B cell (primary cell): ENCODE data around the gene NOP53. TPM values are rescaled to one million over a fixed set of nuclear protein-coding genes. Genes with fewer than 3 reads are reported as not detected.

Experiments
- ATAC-seq: fragments of 200-7000 bp; cut with Tn5 transposase; one replicate; pipeline ENCODE4 v1.10.0; 2021; ENCODE audit warnings: low read depth, mild to moderate bottlenecking, moderate number of reproducible peaks, moderate library complexity
- CTCF ChIA-PET: fragments of 350-600 bp; sonication (Branson Sonifier 250); formaldehyde crosslinking; loops from one replicate; lab custom pipeline; 2021; ENCODE audit warnings: antibody characterized with exemption, inconsistent platforms; lab: Charles Lee
- POLR2A ChIA-PET: fragments of 350-600 bp; sonication (Branson Sonifier 250); formaldehyde crosslinking; loops from one replicate; lab custom pipeline; 2021; ENCODE audit warnings: antibody characterized with exemption; lab: Charles Lee
- DNase-seq: peaks from one replicate; pipeline ENCODE4 v3.0.0; 2013
- H2AFZ ChIP-seq: 2 replicates; pipeline ENCODE4 v1.6.1; 2012; ENCODE audit warnings: mild to moderate bottlenecking, low read depth, low read length; ENCODE audit not compliant: insufficient read depth, poor library complexity, severe bottlenecking
- H3K27ac ChIP-seq, 2 donors: 1 replicate in 1 of 2; 2 replicates in 1 of 2; pipeline ENCODE4 v1.5.1; 2012 to 2013; ENCODE audit warnings: low read length in 2 of 2, mild to moderate bottlenecking in 2 of 2, moderate library complexity in 1 of 2
- H3K27me3 ChIP-seq, 4 experiments: fragments of 200-600 bp in 1 of 4; sonication (generic) in 1 of 4; replicated peaks in 1 of 4; 1 replicate in 2 of 4; 2 replicates in 2 of 4; pipeline versions ENCODE4 v1.6.1 to v1.7.0; 2013 to 2016; ENCODE audit warnings: low read length in 3 of 4, mild to moderate bottlenecking in 2 of 4, mixed read lengths in 1 of 4, moderate library complexity in 1 of 4; ENCODE audit not compliant: insufficient read depth in 4 of 4, control insufficient read depth in 3 of 4; ENCODE audit errors: control extremely low read depth in 1 of 4
- H3K36me3 ChIP-seq, 2 experiments: replicated peaks in 1 of 2; 1 replicate in 1 of 2; 2 replicates in 1 of 2; pipeline versions ENCODE4 v1.6.1 to v1.7.1; 2013; ENCODE audit warnings: low read length in 1 of 2; ENCODE audit not compliant: insufficient read depth in 2 of 2, control insufficient read depth in 1 of 2; ENCODE audit errors: control extremely low read depth in 1 of 2, extremely low read depth in 1 of 2
- H3K4me1 ChIP-seq, 2 donors: fragments of 200-600 bp in 1 of 2; sonication (generic) in 1 of 2; 1 replicate in 1 of 2; 2 replicates in 1 of 2; pipeline versions ENCODE4 v1.5.1 to v1.6.1; 2013 to 2017; ENCODE audit warnings: low read length in 2 of 2; ENCODE audit not compliant: control insufficient read depth in 2 of 2, insufficient read depth in 2 of 2
- H3K4me2 ChIP-seq: replicated peaks from 2 replicates; pipeline ENCODE3; 2012; ENCODE audit warnings: mild to moderate bottlenecking, low read depth, low read length; ENCODE audit not compliant: poor library complexity, severe bottlenecking
- H3K4me3 ChIP-seq, 5 experiments: fragments of 200-600 bp in 1 of 5; sonication (generic) in 1 of 5; 1 replicate in 3 of 5; 2 replicates in 2 of 5; pipeline versions ENCODE4 v1.5.1 to v1.7.0; 2011 to 2016; ENCODE audit warnings: low read length in 4 of 5, mild to moderate bottlenecking in 4 of 5, low read depth in 2 of 5, control low read depth in 1 of 5, moderate library complexity in 1 of 5; ENCODE audit not compliant: insufficient read depth in 1 of 5; ENCODE audit errors: control extremely low read depth in 1 of 5, extremely low read depth in 1 of 5
- H3K79me2 ChIP-seq: fragments of 200-600 bp; sonication (generic); one replicate; pipeline ENCODE4 v1.6.0; 2016; ENCODE audit warnings: low read length; ENCODE audit not compliant: control insufficient read depth, insufficient read depth
- H3K9ac ChIP-seq: fragments of 200-600 bp; sonication (generic); 2 replicates; pipeline ENCODE4 v1.6.1; 2017; ENCODE audit warnings: mild to moderate bottlenecking, low read length, moderate library complexity
- H3K9me3 ChIP-seq, 3 donors: one replicate each; pipeline versions ENCODE4 v1.6.1 to v1.7.1; 2013; ENCODE audit warnings: low read length in 2 of 3; ENCODE audit not compliant: control insufficient read depth in 2 of 3, insufficient read depth in 1 of 3; ENCODE audit errors: control extremely low read depth in 1 of 3
- H4K20me1 ChIP-seq: 2 replicates; pipeline ENCODE4 v1.6.0; 2012; ENCODE audit warnings: mild to moderate bottlenecking, low read length; ENCODE audit not compliant: insufficient read depth, control insufficient read depth, poor library complexity, severe bottlenecking
- H3K27ac Mint-ChIP-seq: one replicate; pipeline ENCODE4 v1.8.0; 2021; ENCODE audit warnings: mixed read lengths
- H3K27me3 Mint-ChIP-seq: one replicate; pipeline ENCODE4 v1.8.0; 2021; ENCODE audit warnings: mixed read lengths
- H3K4me1 Mint-ChIP-seq: one replicate; pipeline ENCODE4 v1.8.0; 2021; ENCODE audit warnings: mixed read lengths
- H3K4me3 Mint-ChIP-seq: one replicate; pipeline ENCODE4 v1.8.0; 2021; ENCODE audit warnings: mixed read lengths
- H3K9me3 Mint-ChIP-seq: one replicate; pipeline ENCODE4 v1.8.0; 2022; ENCODE audit warnings: mixed read lengths; ENCODE audit not compliant: insufficient read depth
- EZH2 ChIP-seq: IDR thresholded peaks from 2 replicates; pipeline ENCODE4 v1.6.1; 2012; ENCODE audit warnings: borderline replicate concordance, low read depth, mild to moderate bottlenecking, moderate library complexity, low read length; ENCODE audit not compliant: insufficient read depth, poor library complexity, severe bottlenecking
- WGBS: methylation state at CpG from one replicate; pipeline ENCODE4 v1.1.5; 2013; ENCODE audit warnings: missing lambda C conversion rate; ENCODE audit not compliant: insufficient coverage; 5-methylcytosine and 5-hydroxymethylcytosine counted together
- intact Hi-C: fragments of 100-400 bp; cut with micrococcal nuclease; formaldehyde crosslinking; loops from one replicate; pipeline ENCODE4 v1.10.0; 2022
- polyA plus RNA-seq: library from polyadenylated mRNA; depleted of rRNA; stranded (reverse); fragments of >200 nt; gene quantifications from 2 replicates; pipeline ENCODE4 v1.2.3, GENCODE V29; 2012
- total RNA-seq, 2 donors: library from RNA; stranded (reverse); fragments of 120-200 nt in 1 of 2; gene quantifications; 1 replicate in 1 of 2; 2 replicates in 1 of 2; pipeline versions ENCODE4 v1.2.3 to v1.2.4, GENCODE V29; 2013 to 2022
- TF ChIP-seq, protein P1 (sequence below): fragments of 200-600 bp; IDR thresholded peaks from one replicate; pipeline ENCODE4 v1.8.0; 2022; ENCODE audit warnings: antibody characterized with exemption, mild to moderate bottlenecking

NOP53 gene
- total and polyA plus RNA-seq, 2 donors (not counting 1 experiment from before 2014, with no cell fraction given): 526 to 978 TPM

DNA sequence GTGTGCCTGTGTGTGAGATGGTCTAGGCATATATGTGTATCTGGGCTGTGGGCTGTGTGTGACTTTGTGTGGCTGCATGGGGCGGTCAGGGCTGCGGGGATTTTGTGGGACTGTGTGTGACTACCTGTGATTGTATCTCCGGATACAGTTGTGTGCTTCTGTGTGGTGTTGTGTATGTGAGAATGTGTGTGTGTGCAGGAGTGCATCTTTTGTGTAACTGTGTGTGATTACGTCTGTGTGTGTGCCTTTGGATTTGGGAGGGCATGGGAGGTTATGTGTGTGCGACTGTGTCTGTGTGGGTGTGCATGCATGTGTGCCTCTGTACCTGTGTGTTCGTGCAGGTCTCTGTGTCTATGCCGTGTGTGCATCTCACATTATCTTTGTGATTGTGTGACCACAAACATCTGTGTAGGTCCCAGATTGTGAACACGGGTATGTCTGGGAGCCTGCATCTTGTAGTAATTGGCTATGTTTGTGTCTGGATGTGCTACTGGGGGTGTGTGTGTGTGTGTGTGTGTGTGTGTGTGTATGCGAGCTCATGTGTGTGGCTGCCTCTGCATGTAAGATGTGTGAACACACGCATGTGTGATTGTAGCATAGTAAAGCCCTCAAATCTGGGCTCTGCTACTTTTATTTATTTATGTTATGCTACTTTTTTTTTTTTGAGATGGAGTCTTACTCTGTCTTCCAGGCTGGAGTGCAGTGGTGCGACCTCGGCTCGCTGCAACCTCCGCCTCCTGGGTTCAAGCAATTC, 24.5 kb upstream of the NOP53 start:
- Histone ChIP-seq H4K20me1 (no peaks in the 10 kb centered on the region), H3K4me2 (no peak overlapping the region), H3K27ac (no peak overlapping the region), H3K27me3 (peaks cover 0 to 12% (median 0%) of the 10 kb centered on the region in 4 experiments), H3K9me3 (peaks cover 0 to 5% (median 0%) of the 10 kb centered on the region in 3 donors), H3K9ac (no peak overlapping the region), H3K4me1 (no peaks in the 10 kb centered on the region), H3K36me3 (no peaks in the 10 kb centered on the region), H3K4me3 (no peak overlapping the region), H3K79me2 (no peaks in the 10 kb centered on the region), H2AFZ (no peak overlapping the region)
- DNase-seq: no peak
- H3K4me1 Mint-ChIP-seq: no peaks in the 10 kb centered on the region
- H3K27me3 Mint-ChIP-seq: peaks cover 34% of the 10 kb centered on the region
- POLR2A ChIA-PET: no interaction called here
- ATAC-seq: no peak
- no peaks in the 10 kb centered on the region for H3K9me3 Mint-ChIP-seq
- H3K4me3 Mint-ChIP-seq: no peak overlapping the region
- CTCF ChIA-PET: no interaction called here
- H3K27ac Mint-ChIP-seq: no peak overlapping the region
- WGBS: 93% methylated on average over 12 of the region's 14 CpGs
- intact Hi-C loops: no loop called here
- no peak for TF ChIP-seq EZH2
- TF ChIP-seq, protein P1, sequence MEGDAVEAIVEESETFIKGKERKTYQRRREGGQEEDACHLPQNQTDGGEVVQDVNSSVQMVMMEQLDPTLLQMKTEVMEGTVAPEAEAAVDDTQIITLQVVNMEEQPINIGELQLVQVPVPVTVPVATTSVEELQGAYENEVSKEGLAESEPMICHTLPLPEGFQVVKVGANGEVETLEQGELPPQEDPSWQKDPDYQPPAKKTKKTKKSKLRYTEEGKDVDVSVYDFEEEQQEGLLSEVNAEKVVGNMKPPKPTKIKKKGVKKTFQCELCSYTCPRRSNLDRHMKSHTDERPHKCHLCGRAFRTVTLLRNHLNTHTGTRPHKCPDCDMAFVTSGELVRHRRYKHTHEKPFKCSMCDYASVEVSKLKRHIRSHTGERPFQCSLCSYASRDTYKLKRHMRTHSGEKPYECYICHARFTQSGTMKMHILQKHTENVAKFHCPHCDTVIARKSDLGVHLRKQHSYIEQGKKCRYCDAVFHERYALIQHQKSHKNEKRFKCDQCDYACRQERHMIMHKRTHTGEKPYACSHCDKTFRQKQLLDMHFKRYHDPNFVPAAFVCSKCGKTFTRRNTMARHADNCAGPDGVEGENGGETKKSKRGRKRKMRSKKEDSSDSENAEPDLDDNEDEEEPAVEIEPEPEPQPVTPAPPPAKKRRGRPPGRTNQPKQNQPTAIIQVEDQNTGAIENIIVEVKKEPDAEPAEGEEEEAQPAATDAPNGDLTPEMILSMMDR: no peak

GRCh38 chr19:47723581-47723940, 21.8 kb upstream of the NOP53 start:
- ATAC-seq: no peak
- POLR2A ChIA-PET: no interaction called here

More at GRCh38 chr19:47723581-47723940, 21.8 kb upstream of the NOP53 start:
- H4K20me1 ChIP-seq: no peaks in the 10 kb centered on the region
- peaks cover 31% of the 10 kb centered on the region for H3K27me3 Mint-ChIP-seq
- no peaks in the 10 kb centered on the region for H3K79me2 ChIP-seq
- no peaks in the 10 kb centered on the region for H3K4me1 ChIP-seq
- H3K27me3 ChIP-seq: peaks cover 0 to 9% (median 0%) of the 10 kb centered on the region in 4 experiments
- H2AFZ ChIP-seq: no peak overlapping the region
- CTCF ChIA-PET: interaction anchor here (0.6 to 1.3 kb wide), 3 partner anchors 22 to 289 kb away, joined by 3 to 5 read pairs (median 3); no protein-coding TSS in a partner anchor
- no peak for TF ChIP-seq EZH2
- TF ChIP-seq, protein P1: no peak
- H3K4me3 ChIP-seq: no peak overlapping the region
- no peak for DNase-seq
- H3K4me3 Mint-ChIP-seq: no peak overlapping the region
- H3K27ac Mint-ChIP-seq: no peak overlapping the region
- no peaks in the 10 kb centered on the region for H3K36me3 ChIP-seq
- no peaks in the 10 kb centered on the region for H3K4me1 Mint-ChIP-seq
- H3K9me3 ChIP-seq: no peaks in the 10 kb centered on the region
- no peaks in the 10 kb centered on the region for H3K9me3 Mint-ChIP-seq
- H3K9ac ChIP-seq: no peak overlapping the region
- H3K4me2 ChIP-seq: no peak overlapping the region
- intact Hi-C loops: no loop called here
- 17% methylated on average over 7 of the region's 7 CpGs for whole genome bisulfite sequencing
- no peak overlapping the region for H3K27ac ChIP-seq
